Raji (cell line): ENCODE results near the gene CDRT15L2.
"Not testable (repeated sequence)": the region's sequence is repeated elsewhere in the genome, so short reads cannot be mapped to it uniquely, and the experiment has no call there.

ENCODE experiments used
- POLR2A ChIP-seq: IDR thresholded peaks from 2 replicates; pipeline ENCODE4 v1.6.1; 2011; ENCODE audit warnings: low read depth, low read length, control low read depth; ENCODE audit not compliant: insufficient read depth

The CDRT15L2 gene

GRCh38 chr17:20579424-20579823 is at the start of gene CDRT15L2:
Gene CDRT15L2, plus strand, starts transcription at chr17:20579724. Its CDS starts 20 bp downstream, at chr17:20579744.
- TF ChIP-seq POLR2A = not testable (repeated sequence)

- no peak for TF ChIP-seq POLR2A
These were observed 16.9 kb upstream of the CDRT15L2 start for GRCh38 chr17:20562587-20562986.

- no peak for TF ChIP-seq POLR2A
These were observed 13.8 kb upstream of the CDRT15L2 start for GRCh38 chr17:20565711-20566110.

GRCh38 chr17:20611309-20611708 is 31.8 kb downstream of the CDRT15L2 start:
- TF ChIP-seq POLR2A = no peak

- TF ChIP-seq POLR2A = no peak
These were observed 33.1 kb downstream of the CDRT15L2 start for GRCh38 chr17:20612635-20613034.

GRCh38 chr17:20613248-20613647 is 33.7 kb downstream of the CDRT15L2 start:
- no peak for TF ChIP-seq POLR2A

GRCh38 chr17:20613905-20614304 is 34.4 kb downstream of the CDRT15L2 start:
- TF ChIP-seq POLR2A = no peak
